Measurements from ENCODE around the gene REEP3. TPM values are rescaled to one million over a fixed set of nuclear protein-coding genes. Genes with fewer than 3 reads are reported as not detected.

REEP3 gene
- total and polyA plus RNA-seq, 2 of the 8 experiments (the other 6 are each of a cell fraction or from before 2014, with no cell fraction given): 5.8 to 31.5 TPM

DNA sequence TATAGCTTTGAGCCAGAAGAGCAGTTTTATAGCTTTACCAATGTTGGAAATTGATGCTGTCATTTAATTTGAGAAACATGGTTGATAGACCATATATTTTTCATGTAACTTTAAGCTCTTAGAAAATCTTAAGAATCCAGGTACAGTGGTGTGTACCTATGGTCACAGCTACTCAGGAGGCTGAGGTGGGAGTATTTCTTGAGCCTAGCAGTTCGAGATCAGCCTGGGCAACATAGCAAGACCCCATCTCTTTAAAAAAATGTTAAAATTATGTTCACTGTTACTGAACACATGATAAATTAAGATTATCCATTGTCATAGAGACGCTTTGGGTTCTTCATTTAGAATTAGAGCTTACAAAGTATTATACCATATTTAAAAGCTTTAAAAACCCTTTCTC is 18.2 kb downstream of the REEP3 start (continued):
- TF ChIP-seq, protein P1, sequence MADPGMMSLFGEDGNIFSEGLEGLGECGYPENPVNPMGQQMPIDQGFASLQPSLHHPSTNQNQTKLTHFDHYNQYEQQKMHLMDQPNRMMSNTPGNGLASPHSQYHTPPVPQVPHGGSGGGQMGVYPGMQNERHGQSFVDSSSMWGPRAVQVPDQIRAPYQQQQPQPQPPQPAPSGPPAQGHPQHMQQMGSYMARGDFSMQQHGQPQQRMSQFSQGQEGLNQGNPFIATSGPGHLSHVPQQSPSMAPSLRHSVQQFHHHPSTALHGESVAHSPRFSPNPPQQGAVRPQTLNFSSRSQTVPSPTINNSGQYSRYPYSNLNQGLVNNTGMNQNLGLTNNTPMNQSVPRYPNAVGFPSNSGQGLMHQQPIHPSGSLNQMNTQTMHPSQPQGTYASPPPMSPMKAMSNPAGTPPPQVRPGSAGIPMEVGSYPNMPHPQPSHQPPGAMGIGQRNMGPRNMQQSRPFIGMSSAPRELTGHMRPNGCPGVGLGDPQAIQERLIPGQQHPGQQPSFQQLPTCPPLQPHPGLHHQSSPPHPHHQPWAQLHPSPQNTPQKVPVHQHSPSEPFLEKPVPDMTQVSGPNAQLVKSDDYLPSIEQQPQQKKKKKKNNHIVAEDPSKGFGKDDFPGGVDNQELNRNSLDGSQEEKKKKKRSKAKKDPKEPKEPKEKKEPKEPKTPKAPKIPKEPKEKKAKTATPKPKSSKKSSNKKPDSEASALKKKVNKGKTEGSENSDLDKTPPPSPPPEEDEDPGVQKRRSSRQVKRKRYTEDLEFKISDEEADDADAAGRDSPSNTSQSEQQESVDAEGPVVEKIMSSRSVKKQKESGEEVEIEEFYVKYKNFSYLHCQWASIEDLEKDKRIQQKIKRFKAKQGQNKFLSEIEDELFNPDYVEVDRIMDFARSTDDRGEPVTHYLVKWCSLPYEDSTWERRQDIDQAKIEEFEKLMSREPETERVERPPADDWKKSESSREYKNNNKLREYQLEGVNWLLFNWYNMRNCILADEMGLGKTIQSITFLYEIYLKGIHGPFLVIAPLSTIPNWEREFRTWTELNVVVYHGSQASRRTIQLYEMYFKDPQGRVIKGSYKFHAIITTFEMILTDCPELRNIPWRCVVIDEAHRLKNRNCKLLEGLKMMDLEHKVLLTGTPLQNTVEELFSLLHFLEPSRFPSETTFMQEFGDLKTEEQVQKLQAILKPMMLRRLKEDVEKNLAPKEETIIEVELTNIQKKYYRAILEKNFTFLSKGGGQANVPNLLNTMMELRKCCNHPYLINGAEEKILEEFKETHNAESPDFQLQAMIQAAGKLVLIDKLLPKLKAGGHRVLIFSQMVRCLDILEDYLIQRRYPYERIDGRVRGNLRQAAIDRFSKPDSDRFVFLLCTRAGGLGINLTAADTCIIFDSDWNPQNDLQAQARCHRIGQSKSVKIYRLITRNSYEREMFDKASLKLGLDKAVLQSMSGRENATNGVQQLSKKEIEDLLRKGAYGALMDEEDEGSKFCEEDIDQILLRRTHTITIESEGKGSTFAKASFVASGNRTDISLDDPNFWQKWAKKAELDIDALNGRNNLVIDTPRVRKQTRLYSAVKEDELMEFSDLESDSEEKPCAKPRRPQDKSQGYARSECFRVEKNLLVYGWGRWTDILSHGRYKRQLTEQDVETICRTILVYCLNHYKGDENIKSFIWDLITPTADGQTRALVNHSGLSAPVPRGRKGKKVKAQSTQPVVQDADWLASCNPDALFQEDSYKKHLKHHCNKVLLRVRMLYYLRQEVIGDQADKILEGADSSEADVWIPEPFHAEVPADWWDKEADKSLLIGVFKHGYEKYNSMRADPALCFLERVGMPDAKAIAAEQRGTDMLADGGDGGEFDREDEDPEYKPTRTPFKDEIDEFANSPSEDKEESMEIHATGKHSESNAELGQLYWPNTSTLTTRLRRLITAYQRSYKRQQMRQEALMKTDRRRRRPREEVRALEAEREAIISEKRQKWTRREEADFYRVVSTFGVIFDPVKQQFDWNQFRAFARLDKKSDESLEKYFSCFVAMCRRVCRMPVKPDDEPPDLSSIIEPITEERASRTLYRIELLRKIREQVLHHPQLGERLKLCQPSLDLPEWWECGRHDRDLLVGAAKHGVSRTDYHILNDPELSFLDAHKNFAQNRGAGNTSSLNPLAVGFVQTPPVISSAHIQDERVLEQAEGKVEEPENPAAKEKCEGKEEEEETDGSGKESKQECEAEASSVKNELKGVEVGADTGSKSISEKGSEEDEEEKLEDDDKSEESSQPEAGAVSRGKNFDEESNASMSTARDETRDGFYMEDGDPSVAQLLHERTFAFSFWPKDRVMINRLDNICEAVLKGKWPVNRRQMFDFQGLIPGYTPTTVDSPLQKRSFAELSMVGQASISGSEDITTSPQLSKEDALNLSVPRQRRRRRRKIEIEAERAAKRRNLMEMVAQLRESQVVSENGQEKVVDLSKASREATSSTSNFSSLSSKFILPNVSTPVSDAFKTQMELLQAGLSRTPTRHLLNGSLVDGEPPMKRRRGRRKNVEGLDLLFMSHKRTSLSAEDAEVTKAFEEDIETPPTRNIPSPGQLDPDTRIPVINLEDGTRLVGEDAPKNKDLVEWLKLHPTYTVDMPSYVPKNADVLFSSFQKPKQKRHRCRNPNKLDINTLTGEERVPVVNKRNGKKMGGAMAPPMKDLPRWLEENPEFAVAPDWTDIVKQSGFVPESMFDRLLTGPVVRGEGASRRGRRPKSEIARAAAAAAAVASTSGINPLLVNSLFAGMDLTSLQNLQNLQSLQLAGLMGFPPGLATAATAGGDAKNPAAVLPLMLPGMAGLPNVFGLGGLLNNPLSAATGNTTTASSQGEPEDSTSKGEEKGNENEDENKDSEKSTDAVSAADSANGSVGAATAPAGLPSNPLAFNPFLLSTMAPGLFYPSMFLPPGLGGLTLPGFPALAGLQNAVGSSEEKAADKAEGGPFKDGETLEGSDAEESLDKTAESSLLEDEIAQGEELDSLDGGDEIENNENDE (IDR thresholded peaks at IDR 0.05; ENCODE audit: insufficient replicate concordance, low read length): no peak
- TF ChIP-seq SP1 (IDR thresholded peaks at IDR 0.05; ENCODE audit: low read depth, low read length): no peak
- TF ChIP-seq, protein P2, sequence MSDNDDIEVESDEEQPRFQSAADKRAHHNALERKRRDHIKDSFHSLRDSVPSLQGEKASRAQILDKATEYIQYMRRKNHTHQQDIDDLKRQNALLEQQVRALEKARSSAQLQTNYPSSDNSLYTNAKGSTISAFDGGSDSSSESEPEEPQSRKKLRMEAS (IDR thresholded peaks at IDR 0.05): no peak
- TF ChIP-seq PHF8 (conservative IDR thresholded peaks at IDR 0.05; ENCODE audit: low read depth, low read length): no peak

Measured in H1 (cell line).